ENCODE results near the gene ARPP19. TPM values are rescaled to one million over a fixed set of nuclear protein-coding genes. Genes with fewer than 3 reads are reported as not detected.

ARPP19 gene
- polyA plus RNA-seq, 1 of the 3 experiments (the other 2 are of a cell fraction), result 29.0 TPM

GRCh38 chr15:52523647-52524046 lies 45.2 kb downstream of the ARPP19 start (continued):
- TF ChIP-seq TAF1 (IDR thresholded peaks at IDR 0.05; ENCODE audit: borderline replicate concordance, low read depth, low read length), result no peak
- no peak for TF ChIP-seq ZBTB33 (IDR thresholded peaks at IDR 0.05; ENCODE audit: borderline replicate concordance, low read depth)
- no peak for TF ChIP-seq MXI1 (IDR thresholded peaks at IDR 0.05; ENCODE audit: low read depth, low read length)
- no peak for TF ChIP-seq POLR2AphosphoS5 (IDR thresholded peaks at IDR 0.05; ENCODE audit: low read depth, low read length)

DNA sequence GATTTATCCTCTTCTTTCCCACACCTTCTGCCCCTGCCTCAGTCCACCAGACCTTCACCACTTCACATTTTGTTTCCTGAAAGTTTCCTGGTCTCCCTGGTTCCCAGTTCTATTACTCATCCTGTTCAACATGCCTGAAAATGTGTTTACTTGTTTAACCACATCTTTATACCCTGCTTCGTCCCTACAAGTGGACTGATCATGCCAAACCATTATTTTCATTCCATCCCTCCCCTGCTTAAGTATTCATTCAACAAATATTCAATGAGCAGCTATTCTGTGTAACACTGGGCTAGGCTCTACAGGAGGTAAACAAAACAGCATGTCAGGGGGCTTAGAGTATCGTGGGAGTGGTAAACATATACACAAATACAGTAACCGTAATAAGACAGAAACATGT lies 45.6 kb downstream of the ARPP19 start:
- no peak overlapping the region for H3K9ac ChIP-seq
- peaks cover 13% of the 10 kb centered on the region for H4K20me1 ChIP-seq (ENCODE audit: insufficient read depth)
- H3K36me3 ChIP-seq (replicated peaks in 1 of 2; ENCODE audit: control insufficient read depth in 1 of 2, insufficient read depth in 2 of 2, low read length in 1 of 2), result no peaks in the 10 kb centered on the region
- ChIA-PET CTCF (no interaction called here), POLR2A (no interaction called here)
- peaks cover 53% of the 10 kb centered on the region for H3K79me2 ChIP-seq (ENCODE audit: insufficient read depth)
- H3K4me1 ChIP-seq (ENCODE audit: control insufficient read depth in 1 of 2, insufficient read depth in 2 of 2, low read depth in 1 of 2, low read length in 1 of 2), result peaks cover 7% of the 10 kb centered on the region in 2 experiments
- H3K4me2 ChIP-seq, result peak overlapping the region; percentile 34; the same call in 1 of the 2 replicates
- H3K9me2 ChIP-seq, result no peaks in the 10 kb centered on the region
- TF ChIP-seq, protein P1, sequence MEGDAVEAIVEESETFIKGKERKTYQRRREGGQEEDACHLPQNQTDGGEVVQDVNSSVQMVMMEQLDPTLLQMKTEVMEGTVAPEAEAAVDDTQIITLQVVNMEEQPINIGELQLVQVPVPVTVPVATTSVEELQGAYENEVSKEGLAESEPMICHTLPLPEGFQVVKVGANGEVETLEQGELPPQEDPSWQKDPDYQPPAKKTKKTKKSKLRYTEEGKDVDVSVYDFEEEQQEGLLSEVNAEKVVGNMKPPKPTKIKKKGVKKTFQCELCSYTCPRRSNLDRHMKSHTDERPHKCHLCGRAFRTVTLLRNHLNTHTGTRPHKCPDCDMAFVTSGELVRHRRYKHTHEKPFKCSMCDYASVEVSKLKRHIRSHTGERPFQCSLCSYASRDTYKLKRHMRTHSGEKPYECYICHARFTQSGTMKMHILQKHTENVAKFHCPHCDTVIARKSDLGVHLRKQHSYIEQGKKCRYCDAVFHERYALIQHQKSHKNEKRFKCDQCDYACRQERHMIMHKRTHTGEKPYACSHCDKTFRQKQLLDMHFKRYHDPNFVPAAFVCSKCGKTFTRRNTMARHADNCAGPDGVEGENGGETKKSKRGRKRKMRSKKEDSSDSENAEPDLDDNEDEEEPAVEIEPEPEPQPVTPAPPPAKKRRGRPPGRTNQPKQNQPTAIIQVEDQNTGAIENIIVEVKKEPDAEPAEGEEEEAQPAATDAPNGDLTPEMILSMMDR (IDR thresholded peaks at IDR 0.05), result no peak
- TF ChIP-seq SMC3 (IDR thresholded peaks at IDR 0.05; ENCODE audit: low read depth, low read length) (no peak), MAX (IDR thresholded peaks at IDR 0.05; ENCODE audit: low read depth) (no peak), MEF2A (IDR thresholded peaks at IDR 0.05; ENCODE audit: borderline replicate concordance, low read depth) (no peak)
- TF ChIP-seq, protein P2, sequence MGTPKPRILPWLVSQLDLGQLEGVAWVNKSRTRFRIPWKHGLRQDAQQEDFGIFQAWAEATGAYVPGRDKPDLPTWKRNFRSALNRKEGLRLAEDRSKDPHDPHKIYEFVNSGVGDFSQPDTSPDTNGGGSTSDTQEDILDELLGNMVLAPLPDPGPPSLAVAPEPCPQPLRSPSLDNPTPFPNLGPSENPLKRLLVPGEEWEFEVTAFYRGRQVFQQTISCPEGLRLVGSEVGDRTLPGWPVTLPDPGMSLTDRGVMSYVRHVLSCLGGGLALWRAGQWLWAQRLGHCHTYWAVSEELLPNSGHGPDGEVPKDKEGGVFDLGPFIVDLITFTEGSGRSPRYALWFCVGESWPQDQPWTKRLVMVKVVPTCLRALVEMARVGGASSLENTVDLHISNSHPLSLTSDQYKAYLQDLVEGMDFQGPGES (IDR thresholded peaks at IDR 0.05; ENCODE audit: low read depth, low read length), result no peak
- no peaks in the 10 kb centered on the region for H3K9me3 ChIP-seq
- peak overlapping the region in 1 of 2 experiments; percentile 37; a peak in 1 of 4 replicates for H3K27ac ChIP-seq (ENCODE audit: low read depth in 2 of 2, low read length in 1 of 2)
- DNase-seq, result no peak
- no peaks in the 10 kb centered on the region for H3K27me3 ChIP-seq (ENCODE audit: insufficient read depth)
- H3K4me3 ChIP-seq (ENCODE audit: low read depth in 2 of 2, low read length in 1 of 2), result no peak overlapping the region
- peaks cover 13% of the 10 kb centered on the region for H3F3A ChIP-seq (replicated peaks; ENCODE audit: insufficient read depth)
- 78% methylated on average over 3 of the region's 3 CpGs for WGBS (ENCODE audit: low lambda C conversion rate)
- no peak overlapping the region for H2AFZ ChIP-seq (ENCODE audit: low read depth)

DNA sequence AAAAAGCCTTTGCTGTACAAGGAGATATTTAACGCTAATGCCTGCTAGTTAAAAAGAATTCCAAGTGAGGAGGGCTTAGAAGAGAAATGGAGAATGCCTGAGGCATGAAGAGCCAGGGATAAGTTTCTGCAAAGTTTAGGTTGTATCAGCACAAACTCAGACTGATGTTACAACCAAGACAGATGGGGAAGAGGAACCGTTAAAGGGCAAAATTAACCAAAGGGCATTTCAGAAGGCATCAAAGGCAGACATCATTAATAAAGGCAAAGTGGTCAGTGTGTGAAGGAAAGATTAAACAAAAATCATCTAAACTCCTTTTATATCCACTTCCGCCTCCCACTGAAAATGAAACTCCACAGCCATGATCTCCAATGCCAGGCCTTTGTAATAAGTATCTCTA lies 47.1 kb downstream of the ARPP19 start:
- no peak overlapping the region for H3K4me3 ChIP-seq (ENCODE audit: low read depth in 2 of 2, low read length in 1 of 2)
- H3K4me1 ChIP-seq (ENCODE audit: control insufficient read depth in 1 of 2, insufficient read depth in 2 of 2, low read depth in 1 of 2, low read length in 1 of 2), result peaks cover 0 to 9% of the 10 kb centered on the region in 2 experiments; a peak in 3 of 4 replicates
- POLR2A ChIA-PET, result no interaction called here
- no peaks in the 10 kb centered on the region for H3K27me3 ChIP-seq (ENCODE audit: insufficient read depth)
- peaks cover 13% of the 10 kb centered on the region for H3F3A ChIP-seq (replicated peaks; ENCODE audit: insufficient read depth)
- H3K79me2 ChIP-seq (ENCODE audit: insufficient read depth), result peaks cover 50% of the 10 kb centered on the region
- no peak overlapping the region for H2AFZ ChIP-seq (ENCODE audit: low read depth)
- CTCF ChIA-PET, result no interaction called here
- no peak overlapping the region for H3K4me2 ChIP-seq
- no peak for TF ChIP-seq MAX (IDR thresholded peaks at IDR 0.05; ENCODE audit: low read depth)
- no peak for TF ChIP-seq RCOR1 (IDR thresholded peaks at IDR 0.05; ENCODE audit: low read length)
- TF ChIP-seq JUND (IDR thresholded peaks at IDR 0.05), result no peak
- TF ChIP-seq MXI1 (IDR thresholded peaks at IDR 0.05; ENCODE audit: low read depth, low read length), result no peak
- no peak for TF ChIP-seq NFIC (IDR thresholded peaks at IDR 0.05; ENCODE audit: borderline replicate concordance)
- TF ChIP-seq RXRA (IDR thresholded peaks at IDR 0.05; ENCODE audit: borderline replicate concordance, low read depth), result no peak
- TF ChIP-seq NRF1 (IDR thresholded peaks at IDR 0.05; ENCODE audit: low read depth, low read length), result no peak
- TF ChIP-seq EP300 (IDR thresholded peaks at IDR 0.05; ENCODE audit: borderline replicate concordance in 1 of 2, low read depth in 1 of 2, low read length in 1 of 2), result no peak
- H3K27ac ChIP-seq (ENCODE audit: low read depth in 2 of 2, low read length in 1 of 2), result no peak overlapping the region
- 95% methylated on average over 3 of the region's 3 CpGs for WGBS (ENCODE audit: low lambda C conversion rate)
- no peaks in the 10 kb centered on the region for H3K9me3 ChIP-seq
- H3K9me2 ChIP-seq, result no peaks in the 10 kb centered on the region
- H4K20me1 ChIP-seq (ENCODE audit: insufficient read depth), result peaks cover 17% of the 10 kb centered on the region
- no peak for DNase-seq
- no peak overlapping the region for H3K9ac ChIP-seq
- H3K36me3 ChIP-seq (replicated peaks in 1 of 2; ENCODE audit: control insufficient read depth in 1 of 2, insufficient read depth in 2 of 2, low read length in 1 of 2), result no peaks in the 10 kb centered on the region
